Activated CD4-positive, alpha-beta T cell treated with anti-CD3 and anti-CD28 coated beads for 1 hour (primary cell): Measurements from ENCODE around the gene TNFSF8.

Experiments used
- DNase-seq: peaks from one replicate; pipeline ENCODE4 v3.0.0-alpha.2; 2020

TNFSF8 gene

GRCh38 chr9:114864471-114864870 lies 65.9 kb downstream of the TNFSF8 start:
- no peak for DNase-seq

GRCh38 chr9:114861922-114862605 lies 68.3 kb downstream of the TNFSF8 start:
- no peak for DNase-seq

- no peak for DNase-seq
Observed at GRCh38 chr9:114861273-114861672, 69.1 kb downstream of the TNFSF8 start.

- no peak for DNase-seq
Observed at GRCh38 chr9:114860187-114860586, 70.2 kb downstream of the TNFSF8 start.

- no peak for DNase-seq
Observed at GRCh38 chr9:114856942-114857315, 73.5 kb downstream of the TNFSF8 start.

- DNase-seq: no peak
Observed at GRCh38 chr9:114856215-114856941, 74.0 kb downstream of the TNFSF8 start.

GRCh38 chr9:114855488-114855887 lies 74.9 kb downstream of the TNFSF8 start:
- DNase-seq: no peak

GRCh38 chr9:114854736-114855355 lies 75.5 kb downstream of the TNFSF8 start:
- DNase-seq: no peak

- DNase-seq: no peak
Observed at GRCh38 chr9:114853071-114853855, 77.1 kb downstream of the TNFSF8 start.

GRCh38 chr9:114852050-114852594 lies 78.3 kb downstream of the TNFSF8 start:
- DNase-seq: no peak

- no peak for DNase-seq
Observed at GRCh38 chr9:114851306-114851705, 79.1 kb downstream of the TNFSF8 start.
